WTC11 (cell line): Measurements from ENCODE around the gene EGLN2. TPM values are rescaled to one million over a fixed set of nuclear protein-coding genes. Genes with fewer than 3 reads are reported as not detected.

ENCODE experiments used
- ATAC-seq: fragments of 200-7000 bp; cut with Tn5 transposase; 2 replicates; pipeline ENCODE4 v1.10.0; 2021; ENCODE audit warnings: mild to moderate bottlenecking, moderate library complexity
- CTCF ChIA-PET: fragments of 300-600 bp; sonication (Branson Sonifier 250); formaldehyde crosslinking; loops from one replicate; lab custom pipeline; 2021; ENCODE audit warnings: antibody characterized with exemption; lab: Charles Lee
- POLR2A ChIA-PET: fragments of 350-600 bp; sonication (Branson Sonifier 250); formaldehyde crosslinking; loops from one replicate; lab custom pipeline; 2021; ENCODE audit warnings: antibody characterized with exemption; lab: Charles Lee
- DNase-seq: peaks from one replicate; pipeline ENCODE4 v3.0.0; 2021; ENCODE audit warnings: low spot score
- H3K27ac Mint-ChIP-seq: 2 replicates; pipeline ENCODE4 v1.8.0; 2021; ENCODE audit warnings: mixed read lengths
- H3K27me3 Mint-ChIP-seq: 2 replicates; pipeline ENCODE4 v1.8.0; 2021; ENCODE audit warnings: low read depth, mild to moderate bottlenecking, moderate library complexity, mixed read lengths
- H3K36me3 Mint-ChIP-seq: 2 replicates; pipeline ENCODE4 v1.8.0; 2021; ENCODE audit warnings: mixed read lengths
- H3K4me1 Mint-ChIP-seq: 2 replicates; pipeline ENCODE4 v1.8.0; 2022; ENCODE audit warnings: mixed read lengths
- H3K4me3 Mint-ChIP-seq: 2 replicates; pipeline ENCODE4 v1.8.0; 2021; ENCODE audit warnings: mild to moderate bottlenecking, moderate library complexity, mixed read lengths
- H3K9me3 Mint-ChIP-seq: 2 replicates; pipeline ENCODE4 v1.8.0; 2021; ENCODE audit warnings: mixed read lengths
- ARID4B ChIP-seq: sonication (generic); formaldehyde crosslinking; IDR thresholded peaks from 2 replicates; pipeline ENCODE4 v1.8.0; 2023; ENCODE audit warnings: missing genetic modification reagents, mild to moderate bottlenecking, borderline replicate concordance
- ATF1 ChIP-seq: sonication (generic); formaldehyde crosslinking; IDR thresholded peaks from 2 replicates; pipeline ENCODE4 v1.8.1; 2023; ENCODE audit warnings: mild to moderate bottlenecking, moderate library complexity, missing genetic modification reagents
- CREB1 ChIP-seq: sonication (generic); formaldehyde crosslinking; IDR thresholded peaks from 2 replicates; pipeline ENCODE4 v1.8.0; 2023; ENCODE audit warnings: mild to moderate bottlenecking, missing genetic modification reagents
- FOXJ3 ChIP-seq: sonication (generic); formaldehyde crosslinking; IDR thresholded peaks from 2 replicates; pipeline ENCODE4 v1.9.0; 2021; ENCODE audit warnings: missing genetic modification reagents, mild to moderate bottlenecking, borderline replicate concordance
- FOXK1 ChIP-seq: sonication (generic); formaldehyde crosslinking; IDR thresholded peaks from 2 replicates; pipeline ENCODE4 v1.8.0; 2022; ENCODE audit warnings: mild to moderate bottlenecking, moderate library complexity, missing genetic modification reagents
- GRHL2 ChIP-seq: fragments of 250-450 bp; sonication (Bioruptor Pico); IDR thresholded peaks from 2 replicates; pipeline ENCODE4 v1.8.0; 2022; ENCODE audit warnings: mild to moderate bottlenecking, moderate library complexity; ENCODE audit not compliant: insufficient replicate concordance, severe bottlenecking
- NFE2L1 ChIP-seq: sonication (generic); formaldehyde crosslinking; IDR thresholded peaks from 2 replicates; pipeline ENCODE4 v1.8.1; 2023; ENCODE audit warnings: missing genetic modification reagents
- PREB ChIP-seq: sonication (generic); formaldehyde crosslinking; IDR thresholded peaks from 2 replicates; pipeline ENCODE4 v1.8.1; 2022; ENCODE audit warnings: mild to moderate bottlenecking, missing genetic modification reagents, moderate library complexity, borderline replicate concordance
- PRRX2 ChIP-seq: fragments of 250-450 bp; sonication (Bioruptor Pico); IDR thresholded peaks from 2 replicates; pipeline ENCODE4 v1.8.0; 2021; ENCODE audit warnings: mild to moderate bottlenecking
- ZBTB21 ChIP-seq: sonication (generic); formaldehyde crosslinking; IDR thresholded peaks from 2 replicates; pipeline ENCODE4 v1.8.1; 2023; ENCODE audit warnings: mild to moderate bottlenecking, missing genetic modification reagents, borderline replicate concordance
- ZNF138 ChIP-seq: sonication (generic); formaldehyde crosslinking; conservative IDR thresholded peaks from 2 replicates; pipeline ENCODE4 v1.8.1; 2022; ENCODE audit warnings: mild to moderate bottlenecking, moderate library complexity, missing genetic modification reagents
- ZNF671 ChIP-seq: fragments of 250-450 bp; sonication (Bioruptor Pico); IDR thresholded peaks from 2 replicates; pipeline ENCODE4 v1.8.0; 2021; ENCODE audit warnings: mild to moderate bottlenecking
- total RNA-seq: library from RNA; stranded (reverse); gene quantifications from 3 replicates; pipeline ENCODE4 v1.2.3, GENCODE V29; 2021
- TF ChIP-seq, protein P1 (sequence below): sonication (generic); formaldehyde crosslinking; IDR thresholded peaks from 2 replicates; pipeline ENCODE4 v1.8.1; 2022; ENCODE audit warnings: missing genetic modification reagents, borderline replicate concordance
- TF ChIP-seq, protein P2 (sequence below): sonication (generic); formaldehyde crosslinking; IDR thresholded peaks from 2 replicates; pipeline ENCODE4 v1.8.0; 2022; ENCODE audit warnings: mild to moderate bottlenecking, missing genetic modification reagents
- TF ChIP-seq, protein P3 (sequence below): fragments of 250-450 bp; sonication (Bioruptor Pico); IDR thresholded peaks from 2 replicates; pipeline ENCODE4 v2.1.2; 2022; ENCODE audit warnings: mild to moderate bottlenecking, moderate library complexity
- TF ChIP-seq, protein P4 (sequence below): fragments of 250-450 bp; sonication (Bioruptor Pico); IDR thresholded peaks from 2 replicates; pipeline ENCODE4 v1.9.0; 2021; ENCODE audit warnings: mild to moderate bottlenecking, borderline replicate concordance

EGLN2 gene
- total RNA-seq, 1 experiment from 2014 or later: 102 TPM

DNA sequence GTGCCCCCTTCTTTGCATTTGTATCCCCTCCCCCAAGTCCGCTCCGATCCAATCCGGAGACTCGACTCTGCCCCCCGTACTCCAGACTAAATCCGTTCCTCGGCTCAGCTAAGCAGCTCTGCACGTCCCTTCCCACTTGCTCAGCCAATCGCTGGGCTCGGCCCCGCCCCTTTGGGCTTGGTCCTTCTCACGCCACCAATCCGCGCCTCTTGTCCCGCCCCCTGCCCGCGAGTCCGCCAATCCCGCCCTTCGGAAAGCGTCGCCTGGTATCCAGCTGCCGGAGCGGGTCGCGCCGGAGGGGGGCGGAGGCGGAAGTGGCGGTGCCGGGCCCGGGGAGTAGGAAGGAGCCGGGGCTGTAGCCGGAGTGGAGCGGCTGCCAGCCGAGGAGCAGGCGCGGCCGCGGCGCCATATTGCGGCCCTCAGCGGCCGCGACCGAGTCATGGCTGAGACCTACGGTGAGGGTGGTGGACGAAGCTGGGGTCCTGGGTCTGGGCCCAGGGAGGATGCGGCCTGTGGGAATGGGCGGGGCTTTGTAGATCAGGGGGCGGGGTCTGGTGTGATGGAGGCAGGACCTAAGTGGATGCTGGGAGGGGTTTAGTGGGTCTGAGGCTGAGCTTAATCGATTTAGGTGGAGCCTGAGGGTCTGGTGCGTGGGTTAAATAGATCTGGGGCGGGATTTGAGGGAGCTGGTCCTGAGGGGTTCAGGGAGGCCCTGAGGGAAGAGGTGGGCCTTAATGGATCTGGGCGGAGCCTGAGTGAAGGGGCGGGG lies 20.9 kb upstream of the EGLN2 start, which contains the start of gene RAB4B (continued):
- TF ChIP-seq ARID4B (CRISPR knock-in tag) (peak; percentile 22; the same call in 1 of the 2 replicates), GRHL2 (CRISPR knock-in tag) (no peak), PRRX2 (CRISPR knock-in tag) (no peak), ZBTB21 (CRISPR knock-in tag) (no peak)
- TF ChIP-seq, protein P1, sequence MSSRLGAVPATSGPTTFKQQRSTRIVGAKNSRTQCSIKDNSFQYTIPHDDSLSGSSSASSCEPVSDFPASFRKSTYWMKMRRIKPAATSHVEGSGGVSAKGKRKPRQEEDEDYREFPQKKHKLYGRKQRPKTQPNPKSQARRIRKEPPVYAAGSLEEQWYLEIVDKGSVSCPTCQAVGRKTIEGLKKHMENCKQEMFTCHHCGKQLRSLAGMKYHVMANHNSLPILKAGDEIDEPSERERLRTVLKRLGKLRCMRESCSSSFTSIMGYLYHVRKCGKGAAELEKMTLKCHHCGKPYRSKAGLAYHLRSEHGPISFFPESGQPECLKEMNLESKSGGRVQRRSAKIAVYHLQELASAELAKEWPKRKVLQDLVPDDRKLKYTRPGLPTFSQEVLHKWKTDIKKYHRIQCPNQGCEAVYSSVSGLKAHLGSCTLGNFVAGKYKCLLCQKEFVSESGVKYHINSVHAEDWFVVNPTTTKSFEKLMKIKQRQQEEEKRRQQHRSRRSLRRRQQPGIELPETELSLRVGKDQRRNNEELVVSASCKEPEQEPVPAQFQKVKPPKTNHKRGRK: no peak
- TF ChIP-seq, protein P2, sequence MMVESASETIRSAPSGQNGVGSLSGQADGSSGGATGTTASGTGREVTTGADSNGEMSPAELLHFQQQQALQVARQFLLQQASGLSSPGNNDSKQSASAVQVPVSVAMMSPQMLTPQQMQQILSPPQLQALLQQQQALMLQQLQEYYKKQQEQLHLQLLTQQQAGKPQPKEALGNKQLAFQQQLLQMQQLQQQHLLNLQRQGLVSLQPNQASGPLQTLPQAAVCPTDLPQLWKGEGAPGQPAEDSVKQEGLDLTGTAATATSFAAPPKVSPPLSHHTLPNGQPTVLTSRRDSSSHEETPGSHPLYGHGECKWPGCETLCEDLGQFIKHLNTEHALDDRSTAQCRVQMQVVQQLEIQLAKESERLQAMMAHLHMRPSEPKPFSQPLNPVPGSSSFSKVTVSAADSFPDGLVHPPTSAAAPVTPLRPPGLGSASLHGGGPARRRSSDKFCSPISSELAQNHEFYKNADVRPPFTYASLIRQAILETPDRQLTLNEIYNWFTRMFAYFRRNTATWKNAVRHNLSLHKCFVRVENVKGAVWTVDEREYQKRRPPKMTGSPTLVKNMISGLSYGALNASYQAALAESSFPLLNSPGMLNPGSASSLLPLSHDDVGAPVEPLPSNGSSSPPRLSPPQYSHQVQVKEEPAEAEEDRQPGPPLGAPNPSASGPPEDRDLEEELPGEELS (CRISPR knock-in tag): 0 out of 2 replicates have a peak, but pooled peaks have one; percentile 37

DNA sequence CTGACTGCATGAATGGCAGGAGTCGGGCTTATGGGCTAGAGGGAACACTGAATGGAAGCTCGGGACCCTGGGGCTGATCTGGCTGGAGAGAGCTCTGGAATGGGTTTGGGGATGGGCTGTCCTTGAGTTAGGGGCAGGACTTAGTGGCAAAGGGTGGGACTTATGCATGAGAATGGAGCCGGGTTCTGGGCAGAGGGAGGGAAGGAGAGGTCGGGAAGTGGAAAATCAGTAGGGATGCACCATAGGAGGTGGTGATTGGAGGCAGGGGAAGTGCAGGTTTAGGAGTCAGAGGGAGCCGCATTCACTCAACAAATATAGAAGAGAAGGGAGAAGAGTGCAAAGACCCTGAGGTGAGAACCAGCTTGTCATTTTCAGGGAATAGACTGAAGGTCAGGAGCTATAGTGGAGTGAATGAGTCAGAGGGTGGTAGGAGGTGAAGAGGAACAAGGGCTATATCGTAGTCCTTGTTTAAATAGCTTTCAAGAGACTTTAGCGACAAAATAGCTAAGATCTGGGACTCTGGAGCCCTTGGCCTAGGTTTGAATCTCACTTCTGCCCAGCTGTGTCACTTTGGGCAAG lies 20.2 kb upstream of the EGLN2 start:
- DNase-seq (peak; percentile 96), ATAC-seq (peak; percentile 79)
- Mint-ChIP-seq H3K4me1 (peaks cover 27% of the 10 kb centered on the region), H3K27me3 (no peaks in the 10 kb centered on the region), H3K9me3 (no peaks in the 10 kb centered on the region), H3K27ac (peak overlapping the region; percentile 97), H3K36me3 (0 out of 2 replicates have a peak, but pooled peaks cover 3% of the 10 kb centered on the region), H3K4me3 (peak overlapping the region; percentile 76)
- POLR2A ChIA-PET: interaction anchor here (0.6 to 3.2 kb wide), 16 partner anchors 9 to 116 kb away, joined by 3 to 48 read pairs (median 5); partner anchors contain the start of genes ACTMAP, COQ8B, EGLN2 and ITPKC
- CTCF ChIA-PET: interaction anchor here (0.5 to 4.7 kb wide), 23 partner anchors 15 to 695 kb away, joined by 3 to 76 read pairs (median 5); partner anchors contain the start of genes ACTMAP, COQ8B, EGLN2 and ITPKC
- no peak for TF ChIP-seq CREB1
- no peak for TF ChIP-seq FOXK1
- TF ChIP-seq, protein P3, sequence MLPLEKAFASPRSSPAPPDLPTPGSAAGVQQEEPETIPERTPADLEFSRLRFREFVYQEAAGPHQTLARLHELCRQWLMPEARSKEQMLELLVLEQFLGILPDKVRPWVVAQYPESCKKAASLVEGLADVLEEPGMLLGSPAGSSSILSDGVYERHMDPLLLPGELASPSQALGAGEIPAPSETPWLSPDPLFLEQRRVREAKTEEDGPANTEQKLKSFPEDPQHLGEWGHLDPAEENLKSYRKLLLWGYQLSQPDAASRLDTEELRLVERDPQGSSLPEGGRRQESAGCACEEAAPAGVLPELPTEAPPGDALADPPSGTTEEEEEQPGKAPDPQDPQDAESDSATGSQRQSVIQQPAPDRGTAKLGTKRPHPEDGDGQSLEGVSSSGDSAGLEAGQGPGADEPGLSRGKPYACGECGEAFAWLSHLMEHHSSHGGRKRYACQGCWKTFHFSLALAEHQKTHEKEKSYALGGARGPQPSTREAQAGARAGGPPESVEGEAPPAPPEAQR: no peak
- TF ChIP-seq, protein P4, sequence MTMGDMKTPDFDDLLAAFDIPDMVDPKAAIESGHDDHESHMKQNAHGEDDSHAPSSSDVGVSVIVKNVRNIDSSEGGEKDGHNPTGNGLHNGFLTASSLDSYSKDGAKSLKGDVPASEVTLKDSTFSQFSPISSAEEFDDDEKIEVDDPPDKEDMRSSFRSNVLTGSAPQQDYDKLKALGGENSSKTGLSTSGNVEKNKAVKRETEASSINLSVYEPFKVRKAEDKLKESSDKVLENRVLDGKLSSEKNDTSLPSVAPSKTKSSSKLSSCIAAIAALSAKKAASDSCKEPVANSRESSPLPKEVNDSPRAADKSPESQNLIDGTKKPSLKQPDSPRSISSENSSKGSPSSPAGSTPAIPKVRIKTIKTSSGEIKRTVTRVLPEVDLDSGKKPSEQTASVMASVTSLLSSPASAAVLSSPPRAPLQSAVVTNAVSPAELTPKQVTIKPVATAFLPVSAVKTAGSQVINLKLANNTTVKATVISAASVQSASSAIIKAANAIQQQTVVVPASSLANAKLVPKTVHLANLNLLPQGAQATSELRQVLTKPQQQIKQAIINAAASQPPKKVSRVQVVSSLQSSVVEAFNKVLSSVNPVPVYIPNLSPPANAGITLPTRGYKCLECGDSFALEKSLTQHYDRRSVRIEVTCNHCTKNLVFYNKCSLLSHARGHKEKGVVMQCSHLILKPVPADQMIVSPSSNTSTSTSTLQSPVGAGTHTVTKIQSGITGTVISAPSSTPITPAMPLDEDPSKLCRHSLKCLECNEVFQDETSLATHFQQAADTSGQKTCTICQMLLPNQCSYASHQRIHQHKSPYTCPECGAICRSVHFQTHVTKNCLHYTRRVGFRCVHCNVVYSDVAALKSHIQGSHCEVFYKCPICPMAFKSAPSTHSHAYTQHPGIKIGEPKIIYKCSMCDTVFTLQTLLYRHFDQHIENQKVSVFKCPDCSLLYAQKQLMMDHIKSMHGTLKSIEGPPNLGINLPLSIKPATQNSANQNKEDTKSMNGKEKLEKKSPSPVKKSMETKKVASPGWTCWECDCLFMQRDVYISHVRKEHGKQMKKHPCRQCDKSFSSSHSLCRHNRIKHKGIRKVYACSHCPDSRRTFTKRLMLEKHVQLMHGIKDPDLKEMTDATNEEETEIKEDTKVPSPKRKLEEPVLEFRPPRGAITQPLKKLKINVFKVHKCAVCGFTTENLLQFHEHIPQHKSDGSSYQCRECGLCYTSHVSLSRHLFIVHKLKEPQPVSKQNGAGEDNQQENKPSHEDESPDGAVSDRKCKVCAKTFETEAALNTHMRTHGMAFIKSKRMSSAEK (CRISPR knock-in tag): no peak
- TF ChIP-seq ZNF671 (CRISPR knock-in tag): no peak
- TF ChIP-seq FOXJ3 (CRISPR knock-in tag): no peak
- TF ChIP-seq ZNF138 (CRISPR knock-in tag): no peak
- TF ChIP-seq PREB: no peak
- TF ChIP-seq NFE2L1 (CRISPR knock-in tag): no peak
- TF ChIP-seq ATF1 (CRISPR knock-in tag): no peak
